ENCODE measurements around the gene PIP4K2A.

- TF ChIP-seq POLR2AphosphoS5 (IDR thresholded peaks at IDR 0.05; ENCODE audit: borderline replicate concordance, low read depth, low read length) = no peak
- no peak for TF ChIP-seq EZH2 (IDR thresholded peaks at IDR 0.05)
- TF ChIP-seq FOXP2 (optimal IDR thresholded peaks at IDR 0.05; ENCODE audit: control extremely low read depth, extremely low read length, insufficient read depth) = no peak
Observed at GRCh38 chr10:22527520-22527919, 186.9 kb downstream of the PIP4K2A start.

Measured in SK-N-MC (cell line).